Measurements from ENCODE around the gene CHCHD6. TPM values are rescaled to one million over a fixed set of nuclear protein-coding genes. Genes with fewer than 3 reads are reported as not detected.

The CHCHD6 gene
- total RNA-seq, 2 donors from 2014 or later: 7.8 to 7.9 TPM

DNA sequence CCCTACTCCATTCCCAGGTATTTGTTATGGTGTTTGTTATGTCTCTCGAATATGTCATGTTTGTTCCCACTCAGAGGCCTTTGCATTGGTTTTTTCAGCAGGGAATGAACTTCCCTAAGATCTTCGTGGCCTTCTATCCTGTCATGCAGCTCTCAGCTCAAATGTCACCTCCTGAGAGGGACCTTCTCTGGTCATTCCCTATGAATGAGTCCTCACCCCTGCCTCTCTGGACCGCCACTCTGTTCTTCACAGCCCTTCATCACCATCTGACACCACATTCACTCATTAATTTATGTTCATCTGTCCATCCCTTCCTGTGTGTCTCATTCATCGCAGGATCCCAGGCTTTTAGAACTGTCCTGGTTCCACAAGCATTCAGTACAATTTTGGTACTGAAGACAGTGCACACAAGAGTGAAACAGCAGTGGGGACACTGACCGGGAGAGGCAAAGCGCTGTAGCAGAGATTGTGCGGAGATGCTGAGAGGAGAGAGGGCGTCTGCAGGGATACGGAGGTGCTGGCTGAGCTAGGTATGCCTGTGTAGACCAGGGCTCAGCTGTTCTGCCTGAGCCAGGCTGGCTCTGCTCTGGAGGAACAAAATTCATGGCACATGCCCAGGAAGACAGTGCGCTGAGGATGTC lies 132.3 kb downstream of the CHCHD6 start:
- no peak for DNase-seq
- intact Hi-C loops (cut with DNase I): no loop called here
- ATAC-seq: no peak

DNA sequence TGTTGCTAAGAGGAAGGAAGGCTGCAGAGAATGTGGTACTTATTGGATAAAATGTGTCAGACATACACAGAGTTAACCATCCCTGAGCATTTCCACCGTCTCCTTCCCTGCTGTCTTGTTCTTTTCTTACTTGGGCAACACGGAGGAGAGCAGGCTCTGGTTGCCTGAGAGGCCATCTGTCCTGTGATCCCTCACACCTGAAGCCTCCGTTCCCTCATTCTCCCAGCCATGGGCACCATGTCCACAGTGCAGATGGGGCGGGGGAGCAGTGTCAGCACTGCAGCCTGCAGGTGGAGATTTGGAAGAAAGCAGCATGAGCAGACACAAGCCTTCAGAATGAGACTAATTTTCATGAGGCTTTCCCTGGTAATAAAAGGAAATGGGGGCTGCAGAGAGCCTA lies 133.7 kb downstream of the CHCHD6 start:
- intact Hi-C loops (cut with DNase I): no loop called here
- ATAC-seq: no peak
- no peak for DNase-seq

GRCh38 chr3:126845920-126846715 lies 142.1 kb downstream of the CHCHD6 start:
- no peak for DNase-seq
- no peak for ATAC-seq
- intact Hi-C loops (cut with DNase I): no loop called here

GRCh38 chr3:126847061-126847460 lies 143.0 kb downstream of the CHCHD6 start:
- ATAC-seq (no peak), DNase-seq (no peak)
- intact Hi-C loops (cut with DNase I): no loop called here

DNA sequence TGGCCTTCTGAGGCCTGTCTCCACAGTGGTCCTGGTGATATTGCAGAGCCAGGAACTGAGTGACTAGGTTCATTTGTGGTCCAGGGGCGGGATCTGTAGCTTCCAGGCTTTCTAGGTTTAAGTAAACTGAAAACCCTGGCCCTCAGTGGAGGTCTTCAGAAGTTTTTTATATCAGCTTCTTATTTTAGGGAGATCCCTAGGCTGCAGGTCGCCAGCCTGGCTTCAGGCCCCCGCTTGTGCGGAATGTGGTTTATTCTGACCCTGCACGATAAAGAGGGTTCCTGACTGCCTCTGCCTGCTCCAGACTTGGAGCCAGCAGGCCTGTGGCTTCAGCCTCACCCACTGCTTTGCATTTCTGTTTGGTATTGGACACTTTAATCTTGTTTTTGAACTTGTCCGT lies 145.0 kb downstream of the CHCHD6 start:
- DNase-seq (no peak), ATAC-seq (no peak)
- intact Hi-C loops (cut with DNase I): no loop called here

- DNase-seq: peak; percentile 44
- ATAC-seq: peak; percentile 33 to 71
- intact Hi-C loops (cut with DNase I): no loop called here
These were observed 145.7 kb downstream of the CHCHD6 start for GRCh38 chr3:126849768-126850167.

DNA sequence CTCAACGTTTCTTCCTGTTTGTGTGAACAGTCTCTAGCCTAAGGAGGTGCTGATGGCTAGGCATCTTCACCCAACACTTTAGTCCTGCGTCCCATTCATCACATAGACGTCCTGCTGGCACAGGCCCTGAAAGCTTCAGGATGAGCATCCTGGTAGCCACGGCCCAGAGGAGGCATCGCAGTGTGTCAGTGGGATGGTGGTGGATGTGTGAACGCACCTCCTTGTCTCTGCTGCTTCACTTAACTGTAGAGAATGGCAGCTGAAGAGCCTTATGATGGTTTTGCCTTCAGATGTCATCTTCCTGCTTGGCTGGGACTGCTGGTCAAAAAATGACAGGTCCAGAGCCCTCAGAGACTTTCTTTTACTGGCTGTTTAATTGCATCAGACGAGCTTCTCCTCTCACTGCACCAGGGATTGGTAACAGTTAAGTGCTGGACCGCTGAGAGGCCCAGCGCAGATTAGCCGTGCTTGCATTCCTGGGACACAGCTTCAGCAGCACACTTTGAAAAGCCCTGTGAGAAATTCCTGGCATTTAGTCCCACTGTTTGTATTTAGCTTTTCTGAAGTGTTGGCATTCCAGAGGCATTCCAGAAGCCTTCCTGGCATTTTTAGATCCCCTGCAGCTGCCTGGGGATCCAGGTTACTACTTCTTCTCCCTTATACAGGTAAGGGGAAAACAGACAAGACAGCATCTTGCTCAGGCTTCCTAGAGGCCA lies 146.5 kb downstream of the CHCHD6 start:
- intact Hi-C loops (cut with DNase I): no loop called here
- DNase-seq: peak; percentile 42
- peak; percentile 86 to 88 for ATAC-seq

DNA sequence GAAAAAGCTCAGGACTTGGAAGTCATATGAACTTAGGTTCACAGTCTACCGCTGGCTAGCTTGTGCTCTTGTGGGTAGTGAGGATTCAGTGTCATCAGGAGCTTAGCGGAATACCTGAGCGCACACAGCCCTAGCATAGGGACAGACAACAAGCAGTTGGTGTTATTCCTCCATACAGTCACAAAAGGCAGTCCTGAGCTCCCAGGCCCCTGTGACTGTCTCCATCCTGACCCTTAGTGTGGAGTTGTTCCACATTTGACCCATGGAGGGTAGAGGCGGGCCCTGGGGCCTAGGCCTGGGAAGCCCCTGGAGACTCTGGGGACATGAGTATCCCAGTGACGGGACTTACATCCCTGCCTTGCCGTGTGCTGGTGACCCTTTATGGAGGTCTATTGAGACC lies 147.3 kb downstream of the CHCHD6 start:
- intact Hi-C loops (cut with DNase I): no loop called here

GRCh38 chr3:126851934-126852333 lies 147.9 kb downstream of the CHCHD6 start:
- no peak for DNase-seq
- no peak for ATAC-seq
- intact Hi-C loops (cut with DNase I): no loop called here

More for the DNA sequence above, 147.3 kb downstream of the CHCHD6 start:
- no peak for DNase-seq
- no peak for ATAC-seq

- ATAC-seq (no peak), DNase-seq (no peak)
- intact Hi-C loops (cut with DNase I): no loop called here
These were observed 148.5 kb downstream of the CHCHD6 start for GRCh38 chr3:126852511-126852910.

GRCh38 chr3:126854666-126855065 lies 150.6 kb downstream of the CHCHD6 start:
- intact Hi-C loops (cut with DNase I): no loop called here

DNA sequence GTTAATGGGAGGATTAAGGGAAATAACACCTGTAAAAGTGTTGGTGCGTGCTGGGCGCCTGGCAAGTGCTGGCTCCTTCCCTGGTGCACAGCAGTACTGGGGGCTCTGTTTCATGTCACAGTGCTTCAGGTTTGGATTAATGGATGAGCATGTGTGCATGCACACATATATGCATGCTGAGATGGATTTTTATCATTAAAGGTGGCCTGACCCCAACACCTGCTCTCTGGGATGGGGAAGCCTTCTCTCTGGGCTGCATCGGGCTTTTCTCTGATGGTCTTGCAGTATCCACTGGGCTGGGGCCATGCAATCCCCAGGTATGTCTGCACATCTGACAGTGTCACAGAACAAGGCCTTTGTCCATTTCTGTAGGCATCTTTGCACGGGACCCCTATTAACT lies 151.3 kb downstream of the CHCHD6 start:
- intact Hi-C loops (cut with DNase I): no loop called here
- DNase-seq (no peak), ATAC-seq (no peak)

More at GRCh38 chr3:126854666-126855065, 150.6 kb downstream of the CHCHD6 start:
- DNase-seq (no peak), ATAC-seq (no peak)

DNA sequence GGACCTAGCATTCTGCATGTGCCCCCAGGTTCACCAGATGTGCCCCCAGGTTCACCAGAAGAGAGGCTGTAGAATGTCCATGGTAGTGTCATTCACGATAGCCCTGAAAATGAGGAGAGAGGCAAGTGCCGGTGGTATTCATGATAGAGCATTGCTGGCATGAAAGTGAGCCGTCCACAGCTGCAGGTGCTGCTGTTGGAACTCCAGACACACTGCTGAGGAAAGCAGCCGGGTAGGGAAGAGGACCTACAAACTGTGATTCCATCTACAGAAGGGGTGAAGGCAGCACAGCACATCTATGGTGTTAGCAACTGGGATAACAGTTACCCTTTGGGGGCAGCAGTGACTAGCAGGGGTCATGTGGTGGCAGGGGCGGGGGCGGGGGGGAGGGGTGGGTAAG lies 153.9 kb downstream of the CHCHD6 start:
- peak in 1 of 2 donors; percentile 86 for ATAC-seq
- intact Hi-C loops (cut with DNase I): no loop called here
- no peak for DNase-seq

DNA sequence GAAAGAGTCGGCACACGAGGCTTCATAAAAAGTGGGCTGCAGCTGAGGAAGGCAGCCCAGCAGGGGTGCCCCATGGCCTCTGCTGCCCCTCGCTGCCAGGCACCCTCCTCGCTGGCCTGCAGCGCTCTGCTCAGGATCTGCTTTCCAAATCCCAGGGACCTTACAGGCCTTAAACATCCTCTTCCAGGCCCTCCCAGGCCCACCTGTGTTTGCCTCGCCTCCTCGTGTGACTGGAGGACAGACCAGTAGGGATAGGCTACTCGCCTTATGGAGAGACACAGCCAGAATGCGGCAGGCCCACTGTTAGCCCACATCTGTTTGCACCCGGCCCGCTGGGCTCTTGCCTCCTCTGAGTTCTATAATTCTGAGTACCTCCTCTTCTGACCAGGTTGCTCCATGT lies 154.4 kb downstream of the CHCHD6 start:
- DNase-seq (no peak), ATAC-seq (no peak)
- intact Hi-C loops (cut with DNase I): no loop called here

- DNase-seq (no peak), ATAC-seq (peak in 1 of 2 donors; percentile 37)
- intact Hi-C loops (cut with DNase I): no loop called here
These were observed 154.8 kb downstream of the CHCHD6 start for GRCh38 chr3:126858887-126859286.

- DNase-seq (no peak), ATAC-seq (no peak)
- intact Hi-C loops (cut with DNase I): no loop called here
These were observed 155.6 kb downstream of the CHCHD6 start for GRCh38 chr3:126859415-126860246.

DNA sequence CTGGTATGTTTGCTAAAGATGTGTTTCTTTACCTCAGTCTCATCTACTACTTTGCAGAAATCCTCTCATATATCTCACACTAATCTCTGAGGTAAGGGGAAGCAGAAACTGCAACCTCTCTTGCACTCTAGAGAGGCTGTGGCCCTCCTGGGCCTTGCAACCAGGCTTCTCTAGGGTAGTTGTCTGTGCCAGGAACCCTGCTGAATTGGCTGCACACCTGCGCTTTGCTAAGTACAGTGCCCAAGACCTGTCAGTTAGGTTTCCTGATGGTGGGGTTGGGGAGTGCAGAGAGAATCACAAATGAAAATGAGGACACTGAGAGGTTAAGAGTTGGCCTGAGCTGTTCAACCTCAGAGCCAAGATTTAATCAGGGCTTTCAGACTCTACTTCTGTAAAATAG lies 161.7 kb downstream of the CHCHD6 start:
- DNase-seq: no peak
- intact Hi-C loops (cut with DNase I): no loop called here
- no peak for ATAC-seq

DNA sequence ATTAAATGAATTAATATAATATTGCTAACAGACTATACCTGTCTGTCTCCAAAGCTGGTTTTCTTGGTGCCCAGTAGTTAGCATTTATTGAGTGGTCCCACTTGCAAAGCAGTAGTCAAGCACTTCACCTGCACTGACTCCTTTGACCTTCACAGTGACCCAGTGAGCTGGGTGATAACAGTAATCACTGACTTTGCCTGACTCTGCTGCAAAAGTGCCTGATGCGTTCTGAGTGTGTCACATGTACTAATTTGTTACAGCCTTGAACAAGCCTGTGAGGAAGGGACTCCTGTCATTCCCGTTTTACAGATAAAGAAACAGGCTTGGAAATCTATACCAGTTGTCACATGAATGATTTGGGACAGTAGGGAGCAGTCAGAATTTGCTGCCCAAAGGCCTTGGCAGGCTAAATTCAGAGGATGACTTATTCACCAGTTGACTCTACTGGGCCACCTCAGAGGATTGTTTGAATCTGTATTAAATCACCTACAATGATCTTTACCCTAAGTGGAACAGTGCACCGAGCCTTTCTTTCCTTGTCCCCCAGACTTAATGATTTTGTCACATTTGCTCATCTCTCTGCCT lies 162.2 kb downstream of the CHCHD6 start:
- ATAC-seq (no peak), DNase-seq (no peak)
- intact Hi-C loops (cut with DNase I): no loop called here

Measured in left cardiac atrium (tissue), 4 donors.